Osteoblast (primary cell): ENCODE data around the gene DCST2. TPM values are rescaled to one million over a fixed set of nuclear protein-coding genes. Genes with fewer than 3 reads are reported as not detected.

Experiments
- DNase-seq: peaks from one replicate; pipeline ENCODE4 v3.0.0; 2011; ENCODE audit warnings: low spot score, mixed read lengths; ENCODE audit not compliant: insufficient read length; ENCODE audit errors: missing footprints
- H2AFZ ChIP-seq: 2 replicates; pipeline ENCODE4 v1.6.0; 2011; ENCODE audit warnings: mild to moderate bottlenecking, low read length
- H3K27ac ChIP-seq: 2 replicates; pipeline ENCODE4 v1.5.1; 2011; ENCODE audit warnings: mild to moderate bottlenecking, low read depth, low read length, moderate library complexity
- H3K27me3 ChIP-seq: 2 replicates; pipeline ENCODE4 v1.6.0; 2012; ENCODE audit warnings: mild to moderate bottlenecking, control low read depth, inconsistent platforms, low read length, moderate library complexity; ENCODE audit not compliant: insufficient read depth
- H3K36me3 ChIP-seq: 2 replicates; pipeline ENCODE4 v1.5.1; 2011; ENCODE audit warnings: mild to moderate bottlenecking, low read length, control low read depth, moderate library complexity; ENCODE audit not compliant: insufficient read depth
- H3K4me1 ChIP-seq: 2 replicates; pipeline ENCODE4 v1.5.1; 2011; ENCODE audit warnings: mild to moderate bottlenecking, low read length, control low read depth, moderate library complexity; ENCODE audit not compliant: insufficient read depth
- H3K4me2 ChIP-seq: 2 replicates; pipeline ENCODE4 v1.6.0; 2011; ENCODE audit warnings: mild to moderate bottlenecking, low read length; ENCODE audit not compliant: insufficient read depth
- H3K4me3 ChIP-seq: fragments of 200-600 bp; sonication (generic); 3 replicates; pipeline ENCODE4 v1.5.1; 2012; ENCODE audit warnings: mild to moderate bottlenecking, low read length, inconsistent platforms; ENCODE audit not compliant: insufficient read depth
- H3K79me2 ChIP-seq: 2 replicates; pipeline ENCODE4 v1.6.0; 2012; ENCODE audit warnings: mild to moderate bottlenecking, low read length, control low read depth, inconsistent platforms; ENCODE audit not compliant: insufficient read depth
- H3K9me3 ChIP-seq: 2 replicates; pipeline ENCODE4 v1.5.1; 2011; ENCODE audit warnings: low read depth, low read length, control low read depth
- H4K20me1 ChIP-seq: 2 replicates; pipeline ENCODE4 v1.6.0; 2012; ENCODE audit warnings: mild to moderate bottlenecking, low read length, control low read depth; ENCODE audit not compliant: insufficient read depth
- total RNA-seq: library from RNA; depleted of rRNA; stranded (reverse); fragments of >200 nt; gene quantifications from 2 replicates; pipeline ENCODE4 v1.2.3, GENCODE V29; 2012
- TF ChIP-seq, protein P1 (sequence below): IDR thresholded peaks from 2 replicates; pipeline ENCODE4 v1.5.1; 2011; ENCODE audit warnings: mild to moderate bottlenecking, low read depth, low read length, moderate library complexity; ENCODE audit errors: extremely low read depth

Gene DCST2
- total RNA-seq, 1 donor, result not detected

DNA sequence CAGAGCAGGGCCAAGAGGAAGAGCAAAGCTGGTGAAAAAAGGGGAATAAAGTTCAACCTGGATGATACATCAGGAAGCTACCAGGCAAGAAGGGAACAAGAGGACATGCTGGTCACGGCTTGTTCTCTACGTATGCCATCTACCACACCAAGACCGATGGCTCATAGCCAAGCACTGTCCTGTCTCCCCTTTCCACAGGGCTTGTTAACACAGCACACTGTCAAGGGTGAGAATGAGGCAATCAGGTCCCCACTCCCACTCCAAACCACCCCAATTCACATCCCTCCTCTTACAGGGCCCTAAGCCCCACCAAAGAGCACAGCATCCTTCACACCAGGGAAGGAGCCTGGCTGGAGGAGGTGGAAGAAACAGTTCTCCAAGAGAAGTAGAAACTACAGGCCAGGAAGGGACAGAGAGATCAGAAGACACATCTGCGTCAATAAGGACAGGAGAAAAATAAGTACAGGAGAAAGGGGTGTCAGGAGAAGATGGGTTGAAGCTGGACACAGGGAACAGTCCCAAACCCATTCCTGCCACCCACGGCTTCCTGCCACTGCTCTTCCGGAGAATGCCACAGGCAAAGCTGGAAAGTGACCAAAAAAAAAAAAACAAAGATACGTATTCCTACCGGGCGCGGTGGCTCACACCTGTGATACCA, 62.1 kb downstream of the DCST2 start:
- peaks cover 29% of the 10 kb centered on the region for H4K20me1 ChIP-seq
- peak overlapping the region; percentile 97 for H3K27ac ChIP-seq
- H3K4me1 ChIP-seq, result peaks cover 64% of the 10 kb centered on the region
- no peak overlapping the region for H2AFZ ChIP-seq
- DNase-seq, result peak; percentile 81
- H3K36me3 ChIP-seq, result peaks cover 20% of the 10 kb centered on the region
- H3K27me3 ChIP-seq, result no peaks in the 10 kb centered on the region
- peak overlapping the region; percentile 99 for H3K4me2 ChIP-seq
- peaks cover 54% of the 10 kb centered on the region for H3K79me2 ChIP-seq
- TF ChIP-seq, protein P1, sequence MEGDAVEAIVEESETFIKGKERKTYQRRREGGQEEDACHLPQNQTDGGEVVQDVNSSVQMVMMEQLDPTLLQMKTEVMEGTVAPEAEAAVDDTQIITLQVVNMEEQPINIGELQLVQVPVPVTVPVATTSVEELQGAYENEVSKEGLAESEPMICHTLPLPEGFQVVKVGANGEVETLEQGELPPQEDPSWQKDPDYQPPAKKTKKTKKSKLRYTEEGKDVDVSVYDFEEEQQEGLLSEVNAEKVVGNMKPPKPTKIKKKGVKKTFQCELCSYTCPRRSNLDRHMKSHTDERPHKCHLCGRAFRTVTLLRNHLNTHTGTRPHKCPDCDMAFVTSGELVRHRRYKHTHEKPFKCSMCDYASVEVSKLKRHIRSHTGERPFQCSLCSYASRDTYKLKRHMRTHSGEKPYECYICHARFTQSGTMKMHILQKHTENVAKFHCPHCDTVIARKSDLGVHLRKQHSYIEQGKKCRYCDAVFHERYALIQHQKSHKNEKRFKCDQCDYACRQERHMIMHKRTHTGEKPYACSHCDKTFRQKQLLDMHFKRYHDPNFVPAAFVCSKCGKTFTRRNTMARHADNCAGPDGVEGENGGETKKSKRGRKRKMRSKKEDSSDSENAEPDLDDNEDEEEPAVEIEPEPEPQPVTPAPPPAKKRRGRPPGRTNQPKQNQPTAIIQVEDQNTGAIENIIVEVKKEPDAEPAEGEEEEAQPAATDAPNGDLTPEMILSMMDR, result no peak
- no peaks in the 10 kb centered on the region for H3K9me3 ChIP-seq
- H3K4me3 ChIP-seq, result peak overlapping the region; percentile 83

DNA sequence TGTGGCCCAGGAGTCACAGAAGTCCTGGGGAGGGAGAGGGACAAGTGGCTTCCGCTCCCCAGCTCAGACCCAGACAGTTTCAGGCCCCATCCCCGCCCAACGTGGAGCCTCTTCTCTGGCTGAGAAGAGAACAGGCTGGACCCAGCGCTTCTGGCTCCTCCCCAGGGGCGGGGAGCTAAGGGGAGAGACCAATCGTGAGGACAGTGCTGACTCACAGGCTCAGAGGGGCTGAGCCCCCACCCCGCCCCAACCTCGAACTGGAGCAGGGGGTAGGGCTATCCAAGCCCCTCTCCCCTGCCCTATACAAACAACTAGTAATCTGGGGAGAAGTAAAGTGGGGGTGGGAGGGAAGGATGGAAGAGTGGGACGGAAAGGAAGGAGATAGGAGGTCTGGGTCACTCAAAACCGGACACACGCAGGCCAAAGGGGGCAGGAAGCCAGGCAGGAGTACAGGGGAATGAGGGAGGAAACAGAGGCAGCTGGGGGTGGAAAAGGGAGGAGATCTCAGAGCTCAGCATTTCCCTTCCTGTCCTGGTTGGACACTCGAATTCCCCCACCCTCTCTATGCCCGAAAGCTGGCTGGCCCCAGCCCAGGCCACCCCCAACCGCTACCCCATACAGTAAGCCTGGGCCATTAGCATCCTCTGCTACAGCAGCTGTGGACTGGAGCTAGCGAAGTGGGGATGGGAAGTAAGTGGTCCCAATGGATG, 62.8 kb downstream of the DCST2 start, which contains the start of gene SHC1:
Gene SHC1, minus strand, starts transcription at position 117 of the 710 bp plus-strand sequence. CDS start 221 bp downstream, outside the sequence.
- H3K27me3 ChIP-seq, result no peaks in the 10 kb centered on the region
- H4K20me1 ChIP-seq, result peaks cover 32% of the 10 kb centered on the region
- DNase-seq, result peak; percentile 98
- no peaks in the 10 kb centered on the region for H3K9me3 ChIP-seq
- peaks cover 54% of the 10 kb centered on the region for H3K79me2 ChIP-seq
- H3K4me1 ChIP-seq, result peaks cover 59% of the 10 kb centered on the region
- H3K4me3 ChIP-seq, result peak within 1 kb of the TSS; percentile 83
- H3K36me3 ChIP-seq, result peaks cover 27% of the 10 kb centered on the region
- peak within 1 kb of the TSS; percentile 99 for H3K4me2 ChIP-seq
- no peak within 1 kb of the TSS for H2AFZ ChIP-seq
- TF ChIP-seq, protein P1, result no peak
- H3K27ac ChIP-seq, result peak within 1 kb of the TSS; percentile 97

DNA sequence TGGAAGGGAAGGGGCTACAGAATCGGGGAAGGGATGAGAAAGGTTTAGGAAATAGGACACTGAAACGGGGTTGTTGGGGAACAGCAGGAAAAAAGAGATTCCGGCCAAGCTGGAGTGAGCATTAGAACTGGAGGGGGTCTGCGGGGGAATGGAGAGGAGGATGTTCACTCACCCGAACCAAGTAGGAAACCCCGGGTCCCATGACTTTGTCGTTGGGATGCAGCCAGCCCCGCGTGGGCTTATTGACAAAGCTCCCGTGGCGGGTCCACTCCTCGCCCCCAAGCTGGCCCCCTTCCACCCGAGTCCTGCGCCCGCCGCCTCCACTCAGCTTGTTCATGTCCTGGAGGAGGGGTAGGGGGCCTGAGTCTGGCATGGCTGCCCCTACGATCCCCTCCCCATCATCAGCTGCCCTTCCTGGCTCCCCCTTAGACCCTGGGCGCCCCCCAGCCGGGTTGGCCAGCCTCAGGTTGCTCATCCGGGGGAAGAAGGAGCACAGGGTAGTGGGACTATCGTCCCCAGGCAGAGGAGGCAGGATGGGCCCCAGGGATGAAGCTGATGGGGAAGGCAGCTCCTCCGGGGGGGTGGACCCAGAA, 63.6 kb downstream of the DCST2 start:
- Histone ChIP-seq H2AFZ (no peak overlapping the region), H4K20me1 (peaks cover 39% of the 10 kb centered on the region), H3K4me1 (peaks cover 59% of the 10 kb centered on the region)

More for the DNA sequence above, 63.6 kb downstream of the DCST2 start:
- DNase-seq, result peak; percentile 80
- TF ChIP-seq, protein P1, result no peak
- Histone ChIP-seq H3K4me3 (peak overlapping the region; percentile 83), H3K9me3 (no peaks in the 10 kb centered on the region), H3K36me3 (peaks cover 34% of the 10 kb centered on the region), H3K79me2 (peaks cover 55% of the 10 kb centered on the region), H3K27me3 (no peaks in the 10 kb centered on the region), H3K27ac (peak overlapping the region; percentile 97), H3K4me2 (peak overlapping the region; percentile 99)
